HG03196 (cell line): ENCODE measurements around the gene SH2D7.
"Not testable (repeated sequence)": the region's sequence is repeated elsewhere in the genome, so short reads cannot be mapped to it uniquely, and the experiment has no call there.

ENCODE experiments used
- ATAC-seq: cut with Tn5 transposase; IDR thresholded peaks from one replicate; pipeline ENCODE4 v1.9.1; 2021; ENCODE audit not compliant: unreplicated experiment

The SH2D7 gene

GRCh38 chr15:78131295-78132061 is 39.1 kb downstream of the SH2D7 start, which contains the start of gene CIB2:
TSS of gene CIB2 (minus strand) at chr15:78131445. CDS start at chr15:78131215, 230 bp downstream.
- peak; percentile 73 for ATAC-seq

GRCh38 chr15:78133801-78134200 is 41.4 kb downstream of the SH2D7 start:
- ATAC-seq: no peak

- ATAC-seq: no peak
Measured at GRCh38 chr15:78139578-78139977, 47.2 kb downstream of the SH2D7 start.

- ATAC-seq: no peak
Measured at GRCh38 chr15:78140292-78140691, 47.9 kb downstream of the SH2D7 start.

- ATAC-seq: no peak
Measured at GRCh38 chr15:78142332-78142731, 50.0 kb downstream of the SH2D7 start.

GRCh38 chr15:78146425-78147154 is 54.2 kb downstream of the SH2D7 start:
- ATAC-seq: no peak

- no peak for ATAC-seq
Measured at GRCh38 chr15:78147566-78147965, 55.2 kb downstream of the SH2D7 start.

GRCh38 chr15:78148392-78149067 is 56.2 kb downstream of the SH2D7 start:
- no peak for ATAC-seq

GRCh38 chr15:78149068-78149804 is 56.9 kb downstream of the SH2D7 start, which contains the start of gene IDH3A:
TSS of gene IDH3A (plus strand) at chr15:78149362. CDS start at chr15:78149404, 42 bp downstream.
- ATAC-seq: peak; percentile 85

GRCh38 chr15:78149805-78150751 is 57.7 kb downstream of the SH2D7 start:
- no peak for ATAC-seq

GRCh38 chr15:78151075-78151474 is 58.7 kb downstream of the SH2D7 start:
- ATAC-seq: not testable (repeated sequence)
